GM19372 (cell line): Measurements from ENCODE around the gene KCNK17.

Experiments
- ATAC-seq: cut with Tn5 transposase; IDR thresholded peaks from one replicate; pipeline ENCODE4 v1.9.1; 2021; ENCODE audit warnings: mild to moderate bottlenecking, low read depth, moderate library complexity; ENCODE audit not compliant: unreplicated experiment

KCNK17 gene

DNA sequence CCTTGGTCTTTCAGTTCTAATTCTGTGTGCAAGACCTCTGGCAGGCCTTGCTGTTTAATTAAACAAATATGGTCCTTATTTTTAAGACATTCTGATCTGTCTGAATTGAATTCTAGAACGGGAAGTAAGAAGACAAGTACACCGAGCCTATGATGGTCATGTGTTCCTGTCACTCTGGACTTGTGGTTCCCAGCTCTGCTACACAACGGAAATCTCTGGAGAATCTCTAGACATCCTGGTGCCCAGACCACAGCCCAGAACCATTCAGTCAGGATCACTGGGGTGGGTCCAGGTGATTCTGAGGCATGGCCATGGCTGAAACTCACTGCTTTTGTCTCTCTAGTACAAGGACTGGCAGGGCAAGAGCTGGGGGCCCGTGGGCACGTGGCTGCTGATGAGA lies 24.2 kb upstream of the KCNK17 start:
- no peak for ATAC-seq

DNA sequence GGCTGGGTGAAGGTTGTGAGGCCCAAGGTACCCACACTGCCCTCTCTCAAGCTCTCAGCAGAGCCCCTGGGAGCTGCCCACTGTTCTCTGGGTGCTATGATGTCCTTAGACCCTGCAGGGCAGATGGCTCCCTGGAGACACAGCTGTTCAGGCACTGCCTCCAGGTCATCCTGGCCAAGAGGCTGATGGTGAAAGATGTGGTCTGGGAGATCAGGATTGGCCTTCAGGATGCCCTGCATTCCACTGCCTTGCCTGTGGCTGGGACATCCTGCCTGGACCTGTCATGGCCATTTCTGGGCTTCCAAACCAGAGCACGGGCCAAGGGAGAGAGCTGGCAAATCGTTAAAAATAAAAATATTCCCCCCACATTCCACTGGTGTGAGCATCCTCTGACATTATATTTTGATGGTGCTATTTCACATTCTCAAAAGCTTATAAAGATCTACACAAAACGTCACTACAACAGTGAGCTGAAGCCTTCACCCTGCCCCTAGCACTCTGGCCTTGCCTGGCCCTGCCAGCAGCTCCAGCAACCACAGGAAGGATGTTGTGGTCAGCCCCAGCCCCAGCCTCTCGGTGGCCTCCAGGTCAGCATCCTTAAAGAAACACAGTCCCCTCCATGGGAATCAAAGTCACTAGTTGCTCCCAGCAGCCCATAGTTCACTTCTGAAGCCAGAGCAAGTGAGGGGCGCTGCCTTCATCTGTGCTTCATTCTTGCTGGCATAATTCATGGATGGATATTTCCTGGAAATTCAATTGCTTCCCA lies 21.7 kb upstream of the KCNK17 start:
- ATAC-seq = no peak

DNA sequence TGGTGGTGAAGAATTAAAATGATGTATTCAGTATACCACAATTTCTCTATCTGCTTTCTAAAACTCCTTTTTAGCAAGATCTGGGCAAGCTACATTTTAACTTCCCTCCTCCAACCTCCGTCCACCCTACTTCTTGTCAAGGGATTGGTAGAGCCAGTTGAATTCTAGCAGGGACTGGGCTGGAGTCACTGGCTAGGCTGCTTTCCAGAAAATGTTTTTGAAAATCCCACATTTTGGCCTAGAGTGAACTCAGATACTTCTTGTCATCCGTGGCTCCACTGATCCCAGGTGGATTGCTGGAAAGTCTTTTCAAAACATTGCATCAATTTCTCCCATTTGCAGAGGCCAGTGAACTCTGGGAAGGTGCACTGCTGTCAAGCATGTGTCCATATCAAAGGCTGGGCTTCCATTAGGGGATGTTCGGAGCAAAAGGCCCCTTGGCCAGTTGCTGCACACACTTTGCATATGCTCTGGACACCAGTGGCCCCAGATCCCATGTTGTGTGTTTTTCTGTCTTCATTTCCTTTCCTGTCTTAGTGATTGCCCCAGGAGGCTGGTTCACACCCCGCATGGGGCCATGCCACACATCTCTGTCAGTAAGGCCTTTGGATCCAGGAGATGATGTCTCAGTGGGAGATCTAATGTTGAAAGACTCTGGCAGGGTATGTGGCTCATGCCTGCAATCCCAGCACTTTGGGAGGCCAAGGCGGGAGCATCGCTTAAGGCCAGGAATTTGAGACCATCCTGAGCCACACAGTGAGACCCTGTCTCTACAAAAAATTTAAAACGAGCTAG lies 19.6 kb upstream of the KCNK17 start:
- ATAC-seq = no peak

- no peak for ATAC-seq
Measured at GRCh38 chr6:39330476-39330875, 16.3 kb upstream of the KCNK17 start.

GRCh38 chr6:39330057-39330456 lies 15.8 kb upstream of the KCNK17 start:
- peak; percentile 74 for ATAC-seq

DNA sequence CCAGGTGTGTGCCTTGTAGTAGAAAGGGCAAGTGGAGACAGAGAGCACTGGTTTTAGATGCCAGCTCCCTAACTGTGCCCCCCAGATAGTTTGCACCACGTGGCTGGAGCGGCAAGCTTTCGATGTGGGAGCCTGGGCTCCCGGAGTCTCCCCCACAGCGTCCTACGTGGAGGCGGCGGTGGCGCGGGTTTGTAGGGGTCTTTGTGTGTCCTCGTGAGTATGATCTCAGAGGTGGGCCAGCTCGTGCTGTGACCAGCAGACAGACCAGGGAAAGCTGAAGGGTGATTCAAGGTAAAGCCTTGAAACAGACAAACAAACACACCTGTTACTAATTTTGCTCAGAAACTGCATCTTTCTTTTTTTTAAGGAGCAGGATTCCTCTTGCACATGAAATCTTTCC lies 13.8 kb upstream of the KCNK17 start:
- no peak for ATAC-seq

DNA sequence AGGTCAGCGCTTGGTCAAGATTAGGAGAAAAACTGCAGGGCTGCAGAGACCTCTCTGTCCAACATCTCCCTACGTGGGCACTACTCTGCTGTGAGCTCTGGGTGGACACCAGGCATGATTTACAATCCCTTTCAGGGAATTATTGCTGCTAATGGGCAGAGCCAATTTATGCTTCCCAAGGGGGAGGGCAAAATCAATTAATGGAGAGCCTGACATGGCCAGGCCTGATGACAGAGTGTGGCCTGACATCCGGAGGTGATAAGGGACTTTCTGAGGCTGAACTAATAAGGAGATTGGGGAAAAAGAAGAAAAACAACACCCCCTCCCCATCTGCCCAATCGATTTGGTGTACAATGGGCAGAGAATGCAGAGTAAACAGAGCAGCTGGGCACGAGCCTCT lies 13.3 kb upstream of the KCNK17 start:
- no peak for ATAC-seq

DNA sequence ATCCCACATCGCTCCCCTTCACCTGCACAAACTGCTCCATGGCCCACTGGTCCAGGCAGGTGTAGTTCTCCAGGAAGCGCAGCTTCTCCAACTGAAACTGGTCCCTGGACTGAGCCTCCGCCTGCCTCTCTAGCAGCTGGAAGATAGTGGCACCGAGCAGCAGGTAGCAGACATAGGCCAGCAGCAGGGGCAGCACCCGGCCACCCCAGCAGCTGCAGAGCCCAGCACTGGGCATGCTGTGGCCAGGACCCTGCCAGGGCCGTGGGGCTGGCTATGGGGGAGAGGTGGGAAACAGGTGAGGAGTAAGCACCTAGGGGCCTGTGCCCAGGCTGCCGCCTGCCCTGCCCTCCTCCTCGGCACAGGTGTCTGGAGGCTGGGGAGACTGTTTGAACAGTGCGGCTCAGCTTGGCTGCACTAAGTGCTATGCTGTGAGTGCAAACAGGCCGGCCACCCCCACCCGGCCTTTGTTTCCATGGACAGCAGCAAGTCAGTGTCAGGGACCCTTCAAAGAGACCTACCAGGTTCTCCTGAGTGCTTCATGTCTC lies 8.2 kb upstream of the KCNK17 start, which contains the start of gene KCNK16:
Gene KCNK16, minus strand, starts transcription at position 397 of the 545 bp plus-strand sequence. Its CDS starts 162 bp downstream, at position 235.
- ATAC-seq = no peak

DNA sequence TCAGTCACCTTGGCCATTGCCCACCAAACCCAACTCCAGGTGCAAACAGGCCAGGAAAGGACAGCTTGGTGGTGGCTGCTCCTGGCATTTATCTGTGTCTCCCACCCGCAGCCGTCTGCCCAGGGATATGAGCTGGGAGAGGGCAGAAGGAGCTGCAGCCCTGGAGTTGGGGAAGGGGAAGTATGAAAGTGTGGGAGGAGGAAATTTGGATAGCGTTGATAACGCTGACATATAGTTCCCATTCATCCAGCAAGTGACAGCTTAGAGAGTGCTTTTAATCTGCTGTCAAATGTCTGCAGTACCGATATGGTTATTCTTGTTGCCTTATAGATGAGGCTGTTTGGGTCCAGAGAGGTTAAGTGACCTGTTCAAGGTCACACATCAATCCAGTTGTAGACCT lies 7.5 kb upstream of the KCNK17 start:
- no peak for ATAC-seq

- ATAC-seq = no peak
Measured at GRCh38 chr6:39320363-39320984, 6.3 kb upstream of the KCNK17 start.

GRCh38 chr6:39319621-39320362 lies 5.6 kb upstream of the KCNK17 start:
- no peak for ATAC-seq

DNA sequence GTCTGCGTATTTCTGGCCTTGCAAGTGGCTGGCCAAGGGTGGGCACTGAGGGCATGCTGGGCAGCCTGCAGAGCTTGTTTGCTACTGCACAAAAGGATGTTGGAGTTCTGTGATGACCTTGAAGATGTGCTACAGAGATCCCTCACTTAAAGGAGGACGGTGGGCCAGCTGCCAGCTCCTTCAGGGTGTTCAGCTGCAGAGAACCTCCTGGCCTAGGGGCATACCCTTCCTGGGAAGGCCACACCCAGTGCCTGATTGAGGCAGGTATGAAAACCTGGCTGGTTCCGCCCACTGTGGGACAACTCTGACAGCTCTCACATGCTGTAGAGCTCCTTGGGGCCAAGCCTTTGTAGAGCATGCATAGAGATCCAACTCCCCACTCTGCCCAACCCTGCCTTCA lies 3.0 kb upstream of the KCNK17 start:
- ATAC-seq = no peak

DNA sequence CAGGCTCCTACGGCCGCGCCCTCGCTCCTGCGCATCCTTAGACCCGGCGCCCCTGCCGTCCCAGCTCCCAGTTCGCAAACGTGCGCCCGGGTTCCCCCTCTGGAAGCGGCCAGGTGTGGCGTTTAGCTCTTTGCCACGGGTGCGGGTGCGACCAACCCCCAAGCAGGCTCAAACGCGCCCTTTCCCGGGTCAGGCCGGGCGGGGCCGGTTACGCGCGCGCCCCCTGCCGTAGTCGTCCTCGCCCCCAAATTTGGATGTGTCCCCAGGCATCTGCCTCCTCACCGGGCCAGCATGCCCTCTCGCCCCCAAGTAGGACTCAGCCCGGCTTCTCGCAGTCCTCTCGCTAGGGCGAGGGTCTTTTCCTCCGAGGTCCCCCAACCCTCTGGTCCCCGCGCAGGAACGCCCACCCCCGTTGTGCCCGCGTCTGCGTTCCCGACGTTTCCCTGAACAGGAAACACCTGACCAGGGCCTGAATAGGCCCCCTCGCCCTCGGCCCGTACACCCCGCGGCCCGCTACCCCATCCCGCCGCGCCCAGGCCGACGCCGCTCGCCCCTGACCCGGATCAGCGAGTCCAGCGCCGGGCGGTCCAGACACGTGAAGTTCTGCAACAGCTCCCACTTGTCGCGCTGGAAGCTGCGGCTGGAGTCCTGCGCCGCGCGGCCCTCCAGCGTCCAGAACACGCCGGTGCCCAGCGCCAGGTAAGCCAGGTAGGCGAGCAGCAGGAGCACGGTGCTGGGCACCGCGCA lies 520 bp downstream of the KCNK17 start:
- no peak for ATAC-seq

DNA sequence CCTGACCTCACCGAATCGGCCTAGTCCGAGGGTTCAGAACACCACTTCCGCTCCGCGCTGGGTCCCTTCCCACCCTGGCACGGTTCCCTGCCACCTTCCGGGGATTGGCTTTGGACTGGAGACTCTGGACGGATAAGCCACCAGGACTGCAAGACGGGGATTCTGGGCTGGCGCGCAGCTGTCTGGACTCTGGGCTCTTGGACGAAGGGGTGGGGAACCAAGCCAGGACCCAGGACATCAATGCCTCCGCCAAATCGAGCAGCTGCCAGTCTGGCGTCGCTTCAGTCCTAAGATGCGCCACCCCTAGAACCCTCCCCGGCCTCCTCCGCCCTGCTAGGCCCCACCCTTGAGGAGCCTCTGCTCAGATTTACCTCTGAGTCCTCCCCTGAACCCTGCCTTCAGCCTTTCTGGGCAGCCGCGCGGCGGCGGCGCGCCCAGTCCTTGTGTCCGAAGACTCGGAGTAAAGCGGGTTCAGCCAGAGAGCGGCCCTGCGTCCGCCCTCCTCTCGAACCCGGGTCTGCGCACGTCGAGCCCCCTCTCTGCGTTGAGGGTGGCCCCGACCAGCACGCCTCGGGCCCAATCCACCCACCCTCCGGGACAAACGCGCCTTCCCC lies 1.2 kb downstream of the KCNK17 start:
- ATAC-seq = no peak

DNA sequence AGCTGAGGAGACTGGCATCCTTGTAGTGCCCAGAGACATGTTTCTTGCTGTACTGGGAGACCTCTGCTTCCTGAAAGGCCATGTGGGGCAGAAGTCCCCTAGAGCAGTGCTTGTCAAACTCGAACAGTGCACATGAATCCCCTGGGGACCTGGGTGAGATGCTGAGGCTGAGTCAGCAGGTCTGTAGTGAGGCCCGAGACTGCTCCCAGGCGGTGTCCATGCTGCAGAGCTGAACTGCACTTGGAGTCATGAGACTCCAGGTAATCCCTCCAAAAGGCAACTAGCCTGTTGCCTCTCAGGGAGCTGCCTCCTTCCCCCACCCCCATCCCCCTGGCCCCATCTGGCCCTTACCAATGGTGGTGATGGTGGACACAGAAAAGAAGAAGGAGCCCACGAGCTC lies 3.7 kb downstream of the KCNK17 start:
- ATAC-seq = no peak

- ATAC-seq = no peak
Measured at GRCh38 chr6:39309942-39310531, 4.2 kb downstream of the KCNK17 start.

GRCh38 chr6:39307462-39307861 lies 6.8 kb downstream of the KCNK17 start:
- no peak for ATAC-seq

GRCh38 chr6:39304951-39305350 lies 9.3 kb downstream of the KCNK17 start:
- no peak for ATAC-seq
